Naive B cell (primary cell): ENCODE data around the gene PPM1H. TPM values are rescaled to one million over a fixed set of nuclear protein-coding genes. Genes with fewer than 3 reads are reported as not detected.

Source experiments
- ATAC-seq, 2 donors: fragments of 150-1000 bp; cut with Tn5 transposase; 2 replicates each; pipeline ENCODE4 v1.10.0; 2021; ENCODE audit warnings: low read depth in 2 of 2, mild to moderate bottlenecking in 2 of 2, moderate library complexity in 2 of 2
- DNase-seq: peaks from one replicate; pipeline ENCODE4 v3.0.0; 2022
- H3K27ac Mint-ChIP-seq, 6 donors: one replicate each; pipeline ENCODE4 v1.8.0; 2020 to 2022; ENCODE audit warnings: mild to moderate bottlenecking in 6 of 6, mixed read lengths in 6 of 6, moderate library complexity in 5 of 6, inconsistent platforms in 2 of 6
- H3K27me3 Mint-ChIP-seq, 3 donors: one replicate each; pipeline ENCODE4 v1.8.0; 2021 to 2022; ENCODE audit warnings: mixed read lengths in 3 of 3, mild to moderate bottlenecking in 1 of 3
- H3K36me3 Mint-ChIP-seq, 2 donors: one replicate each; pipeline ENCODE4 v1.8.0; 2020 to 2022; ENCODE audit warnings: mixed read lengths in 2 of 2, inconsistent platforms in 1 of 2, mild to moderate bottlenecking in 1 of 2
- H3K4me1 Mint-ChIP-seq, 3 donors: one replicate each; pipeline ENCODE4 v1.8.0; 2020 to 2022; ENCODE audit warnings: mixed read lengths in 3 of 3, inconsistent platforms in 1 of 3, mild to moderate bottlenecking in 1 of 3, moderate library complexity in 1 of 3
- H3K4me3 Mint-ChIP-seq, 8 donors: one replicate each; pipeline ENCODE4 v1.8.0; 2020 to 2022; ENCODE audit warnings: mild to moderate bottlenecking in 8 of 8, mixed read lengths in 8 of 8, moderate library complexity in 8 of 8, inconsistent platforms in 2 of 8
- H3K9me3 Mint-ChIP-seq, 7 donors: one replicate each; pipeline ENCODE4 v1.8.0; 2020 to 2022; ENCODE audit warnings: mixed read lengths in 7 of 7, mild to moderate bottlenecking in 5 of 7, inconsistent platforms in 2 of 7, moderate library complexity in 1 of 7
- polyA plus RNA-seq, 6 donors: library from polyadenylated mRNA; unstranded; fragments of 300-500 nt; fragmentation: Illumina TruSeq; gene quantifications; one replicate each; pipeline ENCODE4 v1.2.3, GENCODE V29; 2021; ENCODE audit warnings: low read depth in 6 of 6

Gene PPM1H
- polyA plus RNA-seq, 6 donors from 2014 or later, result 0.05 to 0.15 (median 0.12) TPM; not detected in 3

- H3K27me3 Mint-ChIP-seq, result no peaks in the 10 kb centered on the region
- H3K9me3 Mint-ChIP-seq, result no peaks in the 10 kb centered on the region
- H3K4me3 Mint-ChIP-seq, result no peak overlapping the region
- no peak overlapping the region for H3K27ac Mint-ChIP-seq
- DNase-seq (no peak), ATAC-seq (no peak)
- H3K36me3 Mint-ChIP-seq, result no peaks in the 10 kb centered on the region
- no peaks in the 10 kb centered on the region for H3K4me1 Mint-ChIP-seq
These were observed 241.4 kb downstream of the PPM1H start for GRCh38 chr12:62693376-62694050.

- H3K4me1 Mint-ChIP-seq, result no peaks in the 10 kb centered on the region
- no peak for ATAC-seq
- H3K27me3 Mint-ChIP-seq, result no peaks in the 10 kb centered on the region
- no peaks in the 10 kb centered on the region for H3K36me3 Mint-ChIP-seq
- DNase-seq, result no peak
- H3K9me3 Mint-ChIP-seq, result no peaks in the 10 kb centered on the region
- H3K27ac Mint-ChIP-seq, result no peak overlapping the region
- no peak overlapping the region for H3K4me3 Mint-ChIP-seq
These were observed 242.1 kb downstream of the PPM1H start for GRCh38 chr12:62692884-62693283.

GRCh38 chr12:62691309-62691708 is 243.6 kb downstream of the PPM1H start:
- H3K4me3 Mint-ChIP-seq, result no peak overlapping the region
- no peaks in the 10 kb centered on the region for H3K4me1 Mint-ChIP-seq
- DNase-seq, result no peak
- no peaks in the 10 kb centered on the region for H3K27me3 Mint-ChIP-seq
- ATAC-seq, result no peak
- no peaks in the 10 kb centered on the region for H3K36me3 Mint-ChIP-seq
- no peak overlapping the region for H3K27ac Mint-ChIP-seq
- H3K9me3 Mint-ChIP-seq, result no peaks in the 10 kb centered on the region

GRCh38 chr12:62689042-62689839 is 245.7 kb downstream of the PPM1H start:
- H3K4me3 Mint-ChIP-seq, result no peak overlapping the region
- ATAC-seq (no peak), DNase-seq (no peak)
- no peaks in the 10 kb centered on the region for H3K4me1 Mint-ChIP-seq
- H3K27ac Mint-ChIP-seq, result no peak overlapping the region
- no peaks in the 10 kb centered on the region for H3K27me3 Mint-ChIP-seq
- H3K36me3 Mint-ChIP-seq, result no peaks in the 10 kb centered on the region
- H3K9me3 Mint-ChIP-seq, result no peaks in the 10 kb centered on the region

GRCh38 chr12:62686938-62687337 is 248.0 kb downstream of the PPM1H start:
- Mint-ChIP-seq H3K27ac (no peak overlapping the region), H3K36me3 (no peaks in the 10 kb centered on the region), H3K9me3 (no peaks in the 10 kb centered on the region), H3K27me3 (no peaks in the 10 kb centered on the region), H3K4me3 (no peak overlapping the region), H3K4me1 (no peaks in the 10 kb centered on the region)
- no peak for ATAC-seq
- DNase-seq, result no peak

- H3K4me3 Mint-ChIP-seq, result no peak overlapping the region
- peaks cover 0 to 11% (median 0%) of the 10 kb centered on the region in 3 donors for H3K27me3 Mint-ChIP-seq
- no peaks in the 10 kb centered on the region for H3K36me3 Mint-ChIP-seq
- no peaks in the 10 kb centered on the region for H3K9me3 Mint-ChIP-seq
- no peak overlapping the region for H3K27ac Mint-ChIP-seq
- no peak for ATAC-seq
- H3K4me1 Mint-ChIP-seq, result peaks cover 5 to 7% (median 6%) of the 10 kb centered on the region in 3 donors
- no peak for DNase-seq
These were observed 250.2 kb downstream of the PPM1H start for GRCh38 chr12:62684570-62685295.

DNA sequence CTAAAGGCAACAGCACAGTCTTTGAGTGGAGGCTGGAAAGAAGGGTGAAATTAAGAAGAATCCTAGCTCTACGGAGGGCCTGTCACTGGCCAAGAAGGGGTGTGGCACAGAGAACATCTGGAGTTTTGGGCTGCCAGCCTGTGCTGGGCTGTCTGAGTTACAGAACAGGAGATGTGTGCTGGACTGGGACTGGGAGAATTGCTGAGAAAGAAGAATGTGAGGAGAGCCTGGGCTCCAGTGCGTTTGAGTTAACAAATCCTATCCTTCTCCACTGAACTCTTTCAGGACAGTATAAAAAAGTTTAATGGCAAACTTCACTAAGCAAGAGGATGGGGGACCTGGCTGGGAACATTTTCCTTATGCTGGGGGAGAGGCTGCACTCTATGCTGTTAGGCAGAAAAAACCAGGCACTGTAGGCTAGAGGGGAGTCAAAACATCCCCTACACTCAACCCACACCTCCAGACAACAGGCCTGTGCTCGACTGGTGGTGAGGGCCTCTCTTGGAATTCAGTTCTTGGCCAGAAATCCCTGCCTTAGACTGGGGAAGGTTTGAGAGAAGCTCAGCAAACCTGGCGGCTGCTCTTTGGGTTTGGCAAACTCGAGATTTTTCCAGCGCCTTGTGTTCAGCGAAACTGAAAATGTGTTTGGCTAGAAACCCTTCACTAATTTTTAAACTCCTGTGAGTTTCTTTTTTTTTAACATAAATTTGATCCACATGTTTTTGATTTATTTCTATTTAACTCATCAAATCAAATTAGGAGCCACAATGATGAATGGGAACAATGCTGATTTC is 251.0 kb downstream of the PPM1H start:
- Mint-ChIP-seq H3K4me3 (no peak overlapping the region), H3K36me3 (no peaks in the 10 kb centered on the region), H3K27ac (no peak overlapping the region), H3K9me3 (peaks cover 0 to 3% (median 0%) of the 10 kb centered on the region in 7 donors), H3K27me3 (peaks cover 0 to 11% (median 0%) of the 10 kb centered on the region in 3 donors), H3K4me1 (peaks cover 5 to 7% (median 6%) of the 10 kb centered on the region in 3 donors)
- DNase-seq (no peak), ATAC-seq (no peak)

DNA sequence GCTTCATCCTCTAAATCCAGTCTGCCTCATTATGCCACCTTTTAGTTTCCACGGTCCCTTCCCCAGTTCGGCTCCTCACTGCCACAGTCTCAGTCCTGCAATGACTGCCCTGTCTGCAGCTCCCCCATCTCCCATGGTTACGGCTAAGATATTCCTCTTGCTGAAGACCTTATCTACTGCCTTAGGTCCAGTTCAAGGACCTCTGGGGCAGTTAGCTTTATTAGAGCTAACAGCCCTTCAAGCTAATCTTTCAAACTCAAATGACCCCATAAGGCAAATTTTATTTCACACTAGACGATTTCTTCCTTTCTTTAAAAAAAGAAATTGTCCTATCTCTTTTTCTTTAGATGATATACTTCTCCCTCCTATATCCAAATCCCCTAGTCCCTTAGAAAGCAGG is 253.6 kb downstream of the PPM1H start:
- peaks cover 0 to 15% (median 5%) of the 10 kb centered on the region in 7 donors for H3K9me3 Mint-ChIP-seq
- H3K36me3 Mint-ChIP-seq, result no peaks in the 10 kb centered on the region
- no peak for DNase-seq
- no peak for ATAC-seq
- H3K4me1 Mint-ChIP-seq, result peaks cover 5 to 7% (median 6%) of the 10 kb centered on the region in 3 donors
- H3K27ac Mint-ChIP-seq, result no peak overlapping the region
- H3K27me3 Mint-ChIP-seq, result peaks cover 0 to 11% (median 4%) of the 10 kb centered on the region in 3 donors
- H3K4me3 Mint-ChIP-seq, result no peak overlapping the region

- peaks cover 0 to 11% (median 4%) of the 10 kb centered on the region in 3 donors for H3K27me3 Mint-ChIP-seq
These were observed 255.3 kb downstream of the PPM1H start for GRCh38 chr12:62679608-62680007.

DNA sequence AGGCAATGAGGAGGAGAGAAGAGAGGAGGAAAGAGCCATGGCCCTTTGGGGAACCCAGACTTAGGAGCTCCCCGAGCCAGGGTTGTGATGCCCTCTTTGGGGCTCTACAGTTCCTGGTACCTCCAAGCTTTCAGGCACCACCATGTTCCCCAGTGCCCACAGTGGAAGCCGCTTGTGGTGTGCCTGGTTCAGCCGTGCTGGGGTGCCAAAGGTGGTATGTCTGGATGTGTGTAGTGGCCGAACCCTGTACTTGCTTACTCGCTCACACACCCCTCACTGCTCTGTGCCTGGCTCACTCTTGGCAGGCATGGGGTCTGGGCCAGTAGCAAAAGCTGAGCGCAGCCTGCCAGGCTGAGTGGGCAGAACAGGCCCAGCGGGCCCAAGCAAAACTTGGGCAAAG is 257.6 kb downstream of the PPM1H start:
- Mint-ChIP-seq H3K4me1 (peaks cover 5 to 7% (median 6%) of the 10 kb centered on the region in 3 donors), H3K36me3 (no peaks in the 10 kb centered on the region), H3K9me3 (peaks cover 0 to 15% (median 5%) of the 10 kb centered on the region in 7 donors), H3K27me3 (peaks cover 0 to 11% (median 4%) of the 10 kb centered on the region in 3 donors), H3K27ac (no peak overlapping the region), H3K4me3 (no peak overlapping the region)
- DNase-seq, result no peak
- ATAC-seq, result no peak

More at GRCh38 chr12:62679608-62680007, 255.3 kb downstream of the PPM1H start:
- DNase-seq (no peak), ATAC-seq (no peak)
- peaks cover 0 to 15% (median 5%) of the 10 kb centered on the region in 7 donors for H3K9me3 Mint-ChIP-seq
- peaks cover 5 to 7% (median 6%) of the 10 kb centered on the region in 3 donors for H3K4me1 Mint-ChIP-seq
- H3K4me3 Mint-ChIP-seq, result no peak overlapping the region
- no peak overlapping the region for H3K27ac Mint-ChIP-seq
- no peaks in the 10 kb centered on the region for H3K36me3 Mint-ChIP-seq

GRCh38 chr12:62676521-62677307 is 258.2 kb downstream of the PPM1H start:
- DNase-seq (no peak), ATAC-seq (no peak)
- Mint-ChIP-seq H3K27me3 (peaks cover 0 to 9% (median 4%) of the 10 kb centered on the region in 3 donors), H3K36me3 (no peaks in the 10 kb centered on the region), H3K4me1 (peaks cover 5 to 7% (median 6%) of the 10 kb centered on the region in 3 donors), H3K9me3 (peaks cover 0 to 15% (median 5%) of the 10 kb centered on the region in 7 donors), H3K4me3 (no peak overlapping the region), H3K27ac (no peak overlapping the region)

- no peak for ATAC-seq
These were observed 261.7 kb downstream of the PPM1H start for GRCh38 chr12:62673028-62673815.

More at GRCh38 chr12:62673028-62673815, 261.7 kb downstream of the PPM1H start:
- H3K4me3 Mint-ChIP-seq, result no peak overlapping the region
- H3K27me3 Mint-ChIP-seq, result peaks cover 3 to 12% (median 12%) of the 10 kb centered on the region in 3 donors
- no peaks in the 10 kb centered on the region for H3K36me3 Mint-ChIP-seq
- H3K9me3 Mint-ChIP-seq, result peaks cover 0 to 15% (median 5%) of the 10 kb centered on the region in 7 donors
- no peaks in the 10 kb centered on the region for H3K4me1 Mint-ChIP-seq
- H3K27ac Mint-ChIP-seq, result no peak overlapping the region
- DNase-seq, result no peak
